ENCODE data around the gene ANKRD23. TPM values are rescaled to one million over a fixed set of nuclear protein-coding genes. Genes with fewer than 3 reads are reported as not detected.

Gene ANKRD23
- total RNA-seq, 1 experiment from 2014 or later, result 8.9 TPM

- Histone ChIP-seq H3K36me3 (ENCODE audit: low read depth) (no peaks in the 10 kb centered on the region), H3K79me2 (ENCODE audit: low read depth) (no peaks in the 10 kb centered on the region), H3K4me1 (replicated peaks; ENCODE audit: insufficient read depth) (peaks cover 87% of the 10 kb centered on the region), H3K4me2 (no peak overlapping the region), H3K9me3 (ENCODE audit: insufficient read depth, low read depth) (no peaks in the 10 kb centered on the region), H4K20me1 (ENCODE audit: insufficient read depth) (no peaks in the 10 kb centered on the region), H3K27me3 (ENCODE audit: insufficient read depth, low read depth) (no peaks in the 10 kb centered on the region), H3K27ac (no peak overlapping the region), H3K4me3 (no peak overlapping the region), H3F3A (ENCODE audit: insufficient read depth, low read depth) (peaks cover 16% of the 10 kb centered on the region), H3K9me2 (ENCODE audit: insufficient read depth) (no peaks in the 10 kb centered on the region), H2AFZ (no peak overlapping the region)
- DNase-seq, result no peak
- POLR2A ChIA-PET (ENCODE audit: unreplicated experiment), result no interaction called here
- CTCF ChIA-PET, result no interaction called here
- BruUV-seq (replicated peaks), result no TSS peak
- intact Hi-C loops (cut with micrococcal nuclease; ENCODE audit: unreplicated experiment), result no loop called here
- TF ChIP-seq CTCF (conservative IDR thresholded peaks at IDR 0.05) (no peak), EZH2 (IDR thresholded peaks at IDR 0.05; ENCODE audit: low read depth) (no peak)
Observed at GRCh38 chr2:96880891-96881273, 37.1 kb upstream of the ANKRD23 start.

GRCh38 chr2:96879545-96880040 is 35.8 kb upstream of the ANKRD23 start:
- BruUV-seq (replicated peaks), result no TSS peak

GRCh38 chr2:96878796-96879544 is 35.1 kb upstream of the ANKRD23 start:
- Histone ChIP-seq H3K36me3 (ENCODE audit: low read depth) (no peaks in the 10 kb centered on the region), H4K20me1 (ENCODE audit: insufficient read depth) (no peaks in the 10 kb centered on the region), H3K4me2 (no peak overlapping the region), H3K4me1 (replicated peaks; ENCODE audit: insufficient read depth) (peaks cover 87% of the 10 kb centered on the region), H3K27ac (no peak overlapping the region), H3K4me3 (no peak overlapping the region), H3K79me2 (ENCODE audit: low read depth) (no peaks in the 10 kb centered on the region), H2AFZ (no peak overlapping the region), H3K27me3 (ENCODE audit: insufficient read depth, low read depth) (no peaks in the 10 kb centered on the region), H3K9me2 (ENCODE audit: insufficient read depth) (no peaks in the 10 kb centered on the region), H3F3A (ENCODE audit: insufficient read depth, low read depth) (peaks cover 17% of the 10 kb centered on the region; the same call in 1 of the 2 replicates), H3K9me3 (ENCODE audit: insufficient read depth, low read depth) (no peaks in the 10 kb centered on the region)
- no TSS peak for BruUV-seq (replicated peaks)
- POLR2A ChIA-PET (ENCODE audit: unreplicated experiment), result interaction anchor here (0.6 kb wide), 1 partner anchor 34 kb away, joined by 6 read pairs; no protein-coding TSS in a partner anchor
- intact Hi-C loops (cut with micrococcal nuclease; ENCODE audit: unreplicated experiment), result no loop called here
- CTCF ChIA-PET, result no interaction called here
- TF ChIP-seq CTCF (conservative IDR thresholded peaks at IDR 0.05), result no peak
- DNase-seq, result no peak

More at GRCh38 chr2:96879545-96880040, 35.8 kb upstream of the ANKRD23 start:
- no peaks in the 10 kb centered on the region for H3K9me2 ChIP-seq (ENCODE audit: insufficient read depth)
- peaks cover 17% of the 10 kb centered on the region for H3F3A ChIP-seq (ENCODE audit: insufficient read depth, low read depth)
- H3K4me3 ChIP-seq, result no peak overlapping the region
- H3K27ac ChIP-seq, result no peak overlapping the region
- no peaks in the 10 kb centered on the region for H3K36me3 ChIP-seq (ENCODE audit: low read depth)
- no peak overlapping the region for H3K4me2 ChIP-seq
- intact Hi-C loops (cut with micrococcal nuclease; ENCODE audit: unreplicated experiment), result no loop called here
- H4K20me1 ChIP-seq (ENCODE audit: insufficient read depth), result no peaks in the 10 kb centered on the region
- no peaks in the 10 kb centered on the region for H3K9me3 ChIP-seq (ENCODE audit: insufficient read depth, low read depth)
- DNase-seq, result no peak
- peaks cover 87% of the 10 kb centered on the region for H3K4me1 ChIP-seq (replicated peaks; ENCODE audit: insufficient read depth)
- H2AFZ ChIP-seq, result no peak overlapping the region
- TF ChIP-seq EZH2 (IDR thresholded peaks at IDR 0.05; ENCODE audit: low read depth) (no peak), CTCF (conservative IDR thresholded peaks at IDR 0.05) (no peak)
- POLR2A ChIA-PET (ENCODE audit: unreplicated experiment), result interaction anchor here (0.6 kb wide), 1 partner anchor 33 kb away, joined by 6 read pairs; no protein-coding TSS in a partner anchor
- no peaks in the 10 kb centered on the region for H3K27me3 ChIP-seq (ENCODE audit: insufficient read depth, low read depth)
- CTCF ChIA-PET, result no interaction called here
- no peaks in the 10 kb centered on the region for H3K79me2 ChIP-seq (ENCODE audit: low read depth)
